ENCODE data around the gene ST6GALNAC5.
"Not testable (repeated sequence)": the region's sequence is repeated elsewhere in the genome, so short reads cannot be mapped to it uniquely, and the experiment has no call there.

Gene ST6GALNAC5

GRCh38 chr1:76951153-76951552 lies 83.9 kb downstream of the ST6GALNAC5 start:
- no peaks in the 10 kb centered on the region for H3K27me3 ChIP-seq (ENCODE audit: insufficient read depth, low read length)
- no peaks in the 10 kb centered on the region for H3K36me3 ChIP-seq (ENCODE audit: insufficient read depth, low read length)
- H2AFZ ChIP-seq (ENCODE audit: low read length, unreplicated experiment), result no peak overlapping the region
- H3K4me3 ChIP-seq (ENCODE audit: low read depth, low read length), result no peak overlapping the region
- H3K27ac ChIP-seq (ENCODE audit: low read depth, low read length), result peak overlapping the region; percentile 21; the same call in 1 of the 2 replicates
- peaks cover 26% of the 10 kb centered on the region for H3K4me1 ChIP-seq (ENCODE audit: control insufficient read depth, insufficient read depth, low read length, unreplicated experiment)
- no peaks in the 10 kb centered on the region for H3K79me2 ChIP-seq (ENCODE audit: control insufficient read depth, insufficient read depth, low read length, unreplicated experiment)

- no peaks in the 10 kb centered on the region for H3K36me3 ChIP-seq (ENCODE audit: insufficient read depth, low read length)
- no peaks in the 10 kb centered on the region for H3K79me2 ChIP-seq (ENCODE audit: control insufficient read depth, insufficient read depth, low read length, unreplicated experiment)
Measured at GRCh38 chr1:76955652-76956051, 88.4 kb downstream of the ST6GALNAC5 start.

GRCh38 chr1:76957961-76958360 lies 90.7 kb downstream of the ST6GALNAC5 start:
- Histone ChIP-seq H3K27ac (ENCODE audit: low read depth, low read length) (no peak overlapping the region), H3K4me1 (ENCODE audit: control insufficient read depth, insufficient read depth, low read length, unreplicated experiment) (no peaks in the 10 kb centered on the region), H3K36me3 (ENCODE audit: insufficient read depth, low read length) (no peaks in the 10 kb centered on the region), H2AFZ (ENCODE audit: low read length, unreplicated experiment) (no peak overlapping the region), H3K27me3 (ENCODE audit: insufficient read depth, low read length) (no peaks in the 10 kb centered on the region), H3K79me2 (ENCODE audit: control insufficient read depth, insufficient read depth, low read length, unreplicated experiment) (no peaks in the 10 kb centered on the region), H3K4me3 (ENCODE audit: low read depth, low read length) (no peak overlapping the region)

More at GRCh38 chr1:76955652-76956051, 88.4 kb downstream of the ST6GALNAC5 start:
- H3K27me3 ChIP-seq (ENCODE audit: insufficient read depth, low read length), result no peaks in the 10 kb centered on the region
- peaks cover 6% of the 10 kb centered on the region for H3K4me1 ChIP-seq (ENCODE audit: control insufficient read depth, insufficient read depth, low read length, unreplicated experiment)
- no peak overlapping the region for H3K4me3 ChIP-seq (ENCODE audit: low read depth, low read length)
- no peak overlapping the region for H3K27ac ChIP-seq (ENCODE audit: low read depth, low read length)
- no peak overlapping the region for H2AFZ ChIP-seq (ENCODE audit: low read length, unreplicated experiment)

- H3K27ac ChIP-seq (ENCODE audit: low read depth, low read length), result no peak overlapping the region
- H2AFZ ChIP-seq (ENCODE audit: low read length, unreplicated experiment), result no peak overlapping the region
Measured at GRCh38 chr1:76958828-76959227, 91.5 kb downstream of the ST6GALNAC5 start.

GRCh38 chr1:76959556-76959955 lies 92.3 kb downstream of the ST6GALNAC5 start:
- Histone ChIP-seq H3K79me2 (ENCODE audit: control insufficient read depth, insufficient read depth, low read length, unreplicated experiment) (no peaks in the 10 kb centered on the region), H3K4me1 (ENCODE audit: control insufficient read depth, insufficient read depth, low read length, unreplicated experiment) (no peaks in the 10 kb centered on the region), H2AFZ (ENCODE audit: low read length, unreplicated experiment) (no peak overlapping the region), H3K27ac (ENCODE audit: low read depth, low read length) (no peak overlapping the region), H3K36me3 (ENCODE audit: insufficient read depth, low read length) (no peaks in the 10 kb centered on the region), H3K4me3 (ENCODE audit: low read depth, low read length) (no peak overlapping the region), H3K27me3 (ENCODE audit: insufficient read depth, low read length) (no peaks in the 10 kb centered on the region)

More at GRCh38 chr1:76958828-76959227, 91.5 kb downstream of the ST6GALNAC5 start:
- H3K4me3 ChIP-seq (ENCODE audit: low read depth, low read length), result no peak overlapping the region
- H3K4me1 ChIP-seq (ENCODE audit: control insufficient read depth, insufficient read depth, low read length, unreplicated experiment), result no peaks in the 10 kb centered on the region
- H3K27me3 ChIP-seq (ENCODE audit: insufficient read depth, low read length), result no peaks in the 10 kb centered on the region
- H3K79me2 ChIP-seq (ENCODE audit: control insufficient read depth, insufficient read depth, low read length, unreplicated experiment), result no peaks in the 10 kb centered on the region
- H3K36me3 ChIP-seq (ENCODE audit: insufficient read depth, low read length), result no peaks in the 10 kb centered on the region

GRCh38 chr1:76961181-76961819 lies 94.0 kb downstream of the ST6GALNAC5 start:
- Histone ChIP-seq H3K27me3 (ENCODE audit: insufficient read depth, low read length) (no peaks in the 10 kb centered on the region), H3K4me3 (ENCODE audit: low read depth, low read length) (no peak overlapping the region), H3K4me1 (ENCODE audit: control insufficient read depth, insufficient read depth, low read length, unreplicated experiment) (no peaks in the 10 kb centered on the region), H2AFZ (ENCODE audit: low read length, unreplicated experiment) (no peak overlapping the region), H3K79me2 (ENCODE audit: control insufficient read depth, insufficient read depth, low read length, unreplicated experiment) (no peaks in the 10 kb centered on the region), H3K36me3 (ENCODE audit: insufficient read depth, low read length) (no peaks in the 10 kb centered on the region), H3K27ac (ENCODE audit: low read depth, low read length) (no peak overlapping the region)

GRCh38 chr1:76961820-76962207 lies 94.5 kb downstream of the ST6GALNAC5 start:
- H2AFZ ChIP-seq (ENCODE audit: low read length, unreplicated experiment), result no peak overlapping the region
- H3K27me3 ChIP-seq (ENCODE audit: insufficient read depth, low read length), result no peaks in the 10 kb centered on the region
- no peaks in the 10 kb centered on the region for H3K36me3 ChIP-seq (ENCODE audit: insufficient read depth, low read length)
- no peaks in the 10 kb centered on the region for H3K79me2 ChIP-seq (ENCODE audit: control insufficient read depth, insufficient read depth, low read length, unreplicated experiment)
- H3K27ac ChIP-seq (ENCODE audit: low read depth, low read length), result no peak overlapping the region
- H3K4me1 ChIP-seq (ENCODE audit: control insufficient read depth, insufficient read depth, low read length, unreplicated experiment), result no peaks in the 10 kb centered on the region
- no peak overlapping the region for H3K4me3 ChIP-seq (ENCODE audit: low read depth, low read length)

GRCh38 chr1:76981267-76981666 lies 114.0 kb downstream of the ST6GALNAC5 start:
- not testable (repeated sequence) for H3K36me3 ChIP-seq (ENCODE audit: insufficient read depth, low read length); H3K27ac ChIP-seq (ENCODE audit: low read depth, low read length); H3K4me3 ChIP-seq (ENCODE audit: low read depth, low read length); H2AFZ ChIP-seq (ENCODE audit: low read length, unreplicated experiment); H3K27me3 ChIP-seq (ENCODE audit: insufficient read depth, low read length); H3K4me1 ChIP-seq (ENCODE audit: control insufficient read depth, insufficient read depth, low read length, unreplicated experiment); H3K79me2 ChIP-seq (ENCODE audit: control insufficient read depth, insufficient read depth, low read length, unreplicated experiment)

GRCh38 chr1:76989976-76990375 lies 122.7 kb downstream of the ST6GALNAC5 start:
- peaks cover 5% of the 10 kb centered on the region; the same call in 1 of the 2 replicates for H3K27me3 ChIP-seq (ENCODE audit: insufficient read depth, low read length)
- H2AFZ ChIP-seq (ENCODE audit: low read length, unreplicated experiment), result no peak overlapping the region
- H3K4me3 ChIP-seq (ENCODE audit: low read depth, low read length), result no peak overlapping the region
- H3K4me1 ChIP-seq (ENCODE audit: control insufficient read depth, insufficient read depth, low read length, unreplicated experiment), result no peaks in the 10 kb centered on the region
- no peaks in the 10 kb centered on the region for H3K79me2 ChIP-seq (ENCODE audit: control insufficient read depth, insufficient read depth, low read length, unreplicated experiment)
- no peaks in the 10 kb centered on the region for H3K36me3 ChIP-seq (ENCODE audit: insufficient read depth, low read length)
- no peak overlapping the region for H3K27ac ChIP-seq (ENCODE audit: low read depth, low read length)

GRCh38 chr1:76993036-76993435 lies 125.8 kb downstream of the ST6GALNAC5 start:
- no peak overlapping the region for H3K4me3 ChIP-seq (ENCODE audit: low read depth, low read length)
- H3K27me3 ChIP-seq (ENCODE audit: insufficient read depth, low read length), result peaks cover 5% of the 10 kb centered on the region; the same call in 1 of the 2 replicates
- H3K79me2 ChIP-seq (ENCODE audit: control insufficient read depth, insufficient read depth, low read length, unreplicated experiment), result no peaks in the 10 kb centered on the region
- H3K27ac ChIP-seq (ENCODE audit: low read depth, low read length), result no peak overlapping the region
- no peaks in the 10 kb centered on the region for H3K36me3 ChIP-seq (ENCODE audit: insufficient read depth, low read length)
- H2AFZ ChIP-seq (ENCODE audit: low read length, unreplicated experiment), result no peak overlapping the region
- H3K4me1 ChIP-seq (ENCODE audit: control insufficient read depth, insufficient read depth, low read length, unreplicated experiment), result peaks cover 5% of the 10 kb centered on the region

GRCh38 chr1:76998582-76999223 lies 131.4 kb downstream of the ST6GALNAC5 start:
- peaks cover 15% of the 10 kb centered on the region for H3K4me1 ChIP-seq (ENCODE audit: control insufficient read depth, insufficient read depth, low read length, unreplicated experiment)
- peak overlapping the region; percentile 55 for H3K27ac ChIP-seq (ENCODE audit: low read depth, low read length)
- H3K36me3 ChIP-seq (ENCODE audit: insufficient read depth, low read length), result no peaks in the 10 kb centered on the region
- H2AFZ ChIP-seq (ENCODE audit: low read length, unreplicated experiment), result no peak overlapping the region
- no peaks in the 10 kb centered on the region for H3K27me3 ChIP-seq (ENCODE audit: insufficient read depth, low read length)
- H3K4me3 ChIP-seq (ENCODE audit: low read depth, low read length), result no peak overlapping the region
- H3K79me2 ChIP-seq (ENCODE audit: control insufficient read depth, insufficient read depth, low read length, unreplicated experiment), result no peaks in the 10 kb centered on the region
